IMR-90 (cell line): ENCODE results near the gene CEBPA. TPM values are rescaled to one million over a fixed set of nuclear protein-coding genes. Genes with fewer than 3 reads are reported as not detected.

ENCODE experiments used
- ATAC-seq: fragments of 200-7000 bp; cut with Tn5 transposase; 2 replicates; pipeline ENCODE4 v1.9.1; 2020; ENCODE audit warnings: low read depth, mild to moderate bottlenecking, moderate library complexity
- BruUV-seq: library from RNA; stranded (reverse); fragments of 400-500 nt; replicated peaks from 2 replicates; lab custom pipeline; 2021; lab: Mats Ljungman, UMichigan
- CTCF ChIA-PET: fragments of 300-600 bp; formaldehyde crosslinking; extraction: SDS; loops from one replicate; lab custom pipeline; 2021; ENCODE audit warnings: antibody characterized with exemption; lab: Yijun Ruan, JAX
- POLR2A ChIA-PET: fragments of 300-600 bp; sonication (Branson Sonifier 250); formaldehyde crosslinking; loops from one replicate; lab custom pipeline; 2022; ENCODE audit warnings: antibody characterized with exemption; ENCODE audit not compliant: unreplicated experiment; lab: Charles Lee
- DNase-seq: peaks from one replicate; pipeline ENCODE4 v3.0.0; 2013
- H2AFZ ChIP-seq: replicated peaks from 2 replicates; pipeline ENCODE3; 2013; ENCODE audit warnings: low read length, mild to moderate bottlenecking; ENCODE audit not compliant: poor library complexity
- H2AK5ac ChIP-seq: 2 replicates; pipeline ENCODE4 v1.6.1; 2013; ENCODE audit warnings: low read depth, low read length, inconsistent platforms
- H2AK9ac ChIP-seq: replicated peaks from 2 replicates; pipeline ENCODE3; 2013; ENCODE audit warnings: mild to moderate bottlenecking, low read depth, low read length, moderate library complexity; ENCODE audit not compliant: poor library complexity
- H2BK120ac ChIP-seq: 2 replicates; pipeline ENCODE4 v1.6.1; 2013; ENCODE audit warnings: low read depth, low read length, inconsistent platforms
- H2BK15ac ChIP-seq: 3 replicates; pipeline ENCODE4 v1.6.1; 2013; ENCODE audit warnings: low read depth, low read length, inconsistent platforms
- H2BK20ac ChIP-seq: 2 replicates; pipeline ENCODE4 v1.6.1; 2013; ENCODE audit warnings: low read depth, mild to moderate bottlenecking, inconsistent platforms, low read length, moderate library complexity
- H2BK5ac ChIP-seq: 2 replicates; pipeline ENCODE4 v1.6.1; 2013; ENCODE audit warnings: mild to moderate bottlenecking, low read depth, low read length, inconsistent platforms; ENCODE audit not compliant: poor library complexity, severe bottlenecking
- H3K14ac ChIP-seq: replicated peaks from 2 replicates; pipeline ENCODE4 v1.6.1; 2013; ENCODE audit warnings: low read depth, low read length, inconsistent platforms
- H3K18ac ChIP-seq: 2 replicates; pipeline ENCODE4 v1.6.1; 2013; ENCODE audit warnings: low read depth, low read length, control low read depth
- H3K23ac ChIP-seq: 2 replicates; pipeline ENCODE4 v1.6.1; 2013; ENCODE audit warnings: low read depth, low read length, inconsistent platforms
- H3K27ac ChIP-seq: 2 replicates; pipeline ENCODE4 v1.5.1; 2013; ENCODE audit warnings: mild to moderate bottlenecking, control low read depth, low read length; ENCODE audit not compliant: insufficient read depth
- H3K27me3 ChIP-seq: 2 replicates; pipeline ENCODE4 v1.6.1; 2013; ENCODE audit warnings: low read length; ENCODE audit not compliant: control insufficient read depth, insufficient read depth
- H3K36me3 ChIP-seq: 2 replicates; pipeline ENCODE4 v1.6.1; 2013; ENCODE audit warnings: low read length, mixed read lengths; ENCODE audit not compliant: control insufficient read depth, insufficient read depth
- H3K4ac ChIP-seq: 2 replicates; pipeline ENCODE4 v1.6.1; 2013; ENCODE audit warnings: low read depth, low read length, inconsistent platforms
- H3K4me1 ChIP-seq: 2 replicates; pipeline ENCODE4 v1.6.1; 2013; ENCODE audit warnings: low read length, mixed read lengths; ENCODE audit not compliant: control insufficient read depth, insufficient read depth
- H3K4me2 ChIP-seq: 2 replicates; pipeline ENCODE4 v1.6.1; 2013; ENCODE audit warnings: low read depth, mild to moderate bottlenecking, control low read depth, low read length, moderate library complexity
- H3K4me3 ChIP-seq: 2 replicates; pipeline ENCODE4 v1.5.1; 2013; ENCODE audit warnings: low read depth, mild to moderate bottlenecking, control low read depth, low read length, moderate library complexity; ENCODE audit not compliant: insufficient read depth
- H3K56ac ChIP-seq: 2 replicates; pipeline ENCODE4 v1.6.1; 2013; ENCODE audit warnings: low read length, inconsistent platforms; ENCODE audit not compliant: insufficient read depth; ENCODE audit errors: extremely low read depth
- H3K79me1 ChIP-seq, 2 experiments: 2 replicates each; pipeline ENCODE4 v1.6.1; 2013; ENCODE audit warnings: low read length in 2 of 2, inconsistent platforms in 1 of 2, low read depth in 1 of 2
- H3K9ac ChIP-seq: 2 replicates; pipeline ENCODE4 v1.6.1; 2013; ENCODE audit warnings: low read depth, low read length, control low read depth
- H3K9me1 ChIP-seq: 2 replicates; pipeline ENCODE4 v1.6.1; 2013; ENCODE audit warnings: low read length, inconsistent platforms; ENCODE audit not compliant: insufficient read depth
- H3K9me3 ChIP-seq: 2 replicates; pipeline ENCODE4 v1.6.1; 2013; ENCODE audit warnings: low read length; ENCODE audit not compliant: control insufficient read depth, insufficient read depth
- H4K20me1 ChIP-seq: 2 replicates; pipeline ENCODE4 v1.6.1; 2013; ENCODE audit warnings: low read length, inconsistent platforms; ENCODE audit not compliant: insufficient read depth
- H4K5ac ChIP-seq: 2 replicates; pipeline ENCODE4 v1.6.1; 2013; ENCODE audit warnings: mild to moderate bottlenecking, low read depth, low read length, control low read depth
- H4K8ac ChIP-seq, 2 experiments: 2 replicates each; pipeline ENCODE4 v1.6.1; 2013; ENCODE audit warnings: low read depth in 2 of 2, low read length in 2 of 2, control low read depth in 1 of 2, inconsistent platforms in 1 of 2
- H4K91ac ChIP-seq: 2 replicates; pipeline ENCODE4 v1.6.1; 2013; ENCODE audit warnings: low read depth, low read length, inconsistent platforms; ENCODE audit not compliant: insufficient read depth
- BHLHE40 ChIP-seq: fragments of 150-350 bp; IDR thresholded peaks from 2 replicates; pipeline ENCODE4 v1.6.1; 2016; ENCODE audit warnings: mild to moderate bottlenecking, low read depth, low read length
- CEBPB ChIP-seq: IDR thresholded peaks from 2 replicates; pipeline ENCODE4 v1.6.1; 2012; ENCODE audit warnings: low read depth, low read length, improper control_type of control experiment
- CHD1 ChIP-seq: IDR thresholded peaks from 2 replicates; pipeline ENCODE4 v1.6.1; 2012; ENCODE audit warnings: low read depth, low read length, improper control_type of control experiment
- CTCF ChIP-seq: conservative IDR thresholded peaks from 2 replicates; pipeline ENCODE4 v1.5.1; 2012; ENCODE audit warnings: mild to moderate bottlenecking, low read depth, low read length, improper control_type of control experiment
- FOS ChIP-seq: fragments of 150-350 bp; IDR thresholded peaks from 2 replicates; pipeline ENCODE4 v1.6.1; 2016; ENCODE audit warnings: low read depth, low read length
- MAFK ChIP-seq: IDR thresholded peaks from 2 replicates; pipeline ENCODE4 v1.6.1; 2012; ENCODE audit warnings: low read depth, low read length, improper control_type of control experiment
- MAZ ChIP-seq: IDR thresholded peaks from 2 replicates; pipeline ENCODE4 v1.6.1; 2012; ENCODE audit warnings: low read depth, mild to moderate bottlenecking, low read length, improper control_type of control experiment, moderate library complexity, borderline replicate concordance
- POLR2A ChIP-seq: IDR thresholded peaks from 2 replicates; pipeline ENCODE4 v1.6.1; 2012; ENCODE audit warnings: mild to moderate bottlenecking, low read depth, low read length
- RAD21 ChIP-seq: IDR thresholded peaks from 2 replicates; pipeline ENCODE4 v1.6.1; 2012; ENCODE audit warnings: low read length, improper control_type of control experiment
- RFX5 ChIP-seq: IDR thresholded peaks from 2 replicates; pipeline ENCODE4 v1.8.0; 2012; ENCODE audit warnings: low read depth, mild to moderate bottlenecking, low read length, moderate library complexity
- SMC3 ChIP-seq: fragments of 150-350 bp; IDR thresholded peaks from 2 replicates; pipeline ENCODE4 v1.6.1; 2016; ENCODE audit warnings: low read depth, mild to moderate bottlenecking, antibody characterized with exemption, low read length, moderate library complexity
- WGBS, 2 experiments: methylation state at CpG; one replicate each; pipeline versions ENCODE4 v1.1.5 to v1.1.7; 2013; ENCODE audit warnings: missing lambda C conversion rate in 2 of 2; ENCODE audit not compliant: insufficient read length in 1 of 2; ENCODE audit errors: extremely low coverage in 2 of 2; 5-methylcytosine and 5-hydroxymethylcytosine counted together
- dilution Hi-C: fragments of 300-500 bp; cut with HindIII; formaldehyde crosslinking; loops from one replicate; pipeline ENCODE4 v1.14.3; 2018; ENCODE audit warnings: low sequenced_read_pairs; ENCODE audit not compliant: unreplicated experiment
- in situ Hi-C: fragments of 300-500 bp; cut with MboI; formaldehyde crosslinking; loops from 3 replicates; pipeline ENCODE4 v1.14.3; 2019; ENCODE audit warnings: low sequenced_read_pairs, inconsistent platforms, mixed read lengths
- intact Hi-C: fragments of 100-400 bp; cut with micrococcal nuclease; formaldehyde crosslinking; loops from 2 replicates; pipeline ENCODE4 v1.10.0; 2022
- polyA plus RNA-seq, 3 experiments: library from polyadenylated mRNA; depleted of rRNA; stranded (reverse); fragments of >200 nt; gene quantifications; 2 replicates each; pipeline ENCODE4 v1.2.3, GENCODE V29; 2012; ENCODE audit warnings: low replicate concordance in 1 of 3
- total RNA-seq: library from RNA; depleted of rRNA; stranded (reverse); fragments of >200 nt; gene quantifications from 2 replicates; pipeline ENCODE4 v1.2.3, GENCODE V29; 2012

The CEBPA gene
- total and polyA plus RNA-seq, 2 of the 4 experiments (the other 2 are of a cell fraction) = under 0.01 to 0.09 TPM

- Histone ChIP-seq H3K27ac (no peak overlapping the region), H2AK5ac (no peak overlapping the region), H3K4me1 (no peaks in the 10 kb centered on the region), H3K14ac (no peak overlapping the region), H3K18ac (no peak overlapping the region), H2AK9ac (no peak overlapping the region), H3K9me3 (peaks cover 3% of the 10 kb centered on the region), H4K20me1 (no peaks in the 10 kb centered on the region), H2AFZ (no peak overlapping the region), H2BK120ac (no peak overlapping the region), H4K8ac (no peak overlapping the region), H3K9ac (no peak overlapping the region), H2BK15ac (no peak overlapping the region), H3K9me1 (no peaks in the 10 kb centered on the region), H3K36me3 (no peaks in the 10 kb centered on the region), H3K27me3 (no peaks in the 10 kb centered on the region), H4K91ac (no peak overlapping the region), H4K5ac (no peak overlapping the region), H3K56ac (no peak overlapping the region), H3K23ac (no peak overlapping the region), H2BK5ac (no peak overlapping the region), H3K79me1 (no peaks in the 10 kb centered on the region), H3K4me2 (no peak overlapping the region), H2BK20ac (no peak overlapping the region), H3K4me3 (no peak overlapping the region), H3K4ac (no peak overlapping the region)
- ATAC-seq (no peak), DNase-seq (no peak)
- ChIA-PET CTCF (interaction anchor here (0.9 kb wide), 1 partner anchor 15 kb away, joined by 3 read pairs; no protein-coding TSS in a partner anchor), POLR2A (no interaction called here)
- dilution Hi-C loops = no loop called here
- in situ Hi-C loops = no loop called here
- intact Hi-C loops = no loop called here
- TF ChIP-seq CEBPB (no peak), RAD21 (no peak), RFX5 (no peak), POLR2A (no peak), FOS (no peak), CTCF (no peak), SMC3 (no peak), CHD1 (no peak), MAFK (no peak), MAZ (no peak), BHLHE40 (no peak)
- WGBS, 2 experiments = no CpG with 5 or more reads among the region's 3 CpGs
- BruUV-seq = no TSS peak
These were observed 22.3 kb upstream of the CEBPA start for GRCh38 chr19:33324628-33325027.
